ENCODE results near the gene SFXN1. TPM values are rescaled to one million over a fixed set of nuclear protein-coding genes. Genes with fewer than 3 reads are reported as not detected.
A peak's percentile ranks its signal among the peaks of the same experiment; 100 is the strongest.

SFXN1 gene
- total RNA-seq, 1 donor from 2014 or later = 49.9 TPM

DNA sequence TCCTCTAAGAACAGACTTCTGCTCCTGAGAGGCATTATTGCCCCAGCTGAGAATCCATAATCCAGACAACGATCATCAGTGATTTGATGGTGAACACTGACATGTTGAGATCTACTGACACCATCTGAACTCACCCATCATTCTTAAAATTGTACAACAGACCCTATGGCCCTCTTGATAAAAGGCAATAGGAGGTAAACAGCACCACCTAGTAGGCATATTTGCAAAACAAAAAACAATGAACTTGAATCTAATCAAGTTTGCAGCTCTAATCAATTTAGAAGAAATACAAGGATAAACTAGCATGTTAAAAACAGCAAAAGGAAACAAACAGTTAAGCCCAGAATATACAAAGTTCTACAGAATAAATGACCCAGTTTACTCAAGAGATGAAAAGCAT is 89.6 kb downstream of the SFXN1 start:
- TF ChIP-seq, protein P1, sequence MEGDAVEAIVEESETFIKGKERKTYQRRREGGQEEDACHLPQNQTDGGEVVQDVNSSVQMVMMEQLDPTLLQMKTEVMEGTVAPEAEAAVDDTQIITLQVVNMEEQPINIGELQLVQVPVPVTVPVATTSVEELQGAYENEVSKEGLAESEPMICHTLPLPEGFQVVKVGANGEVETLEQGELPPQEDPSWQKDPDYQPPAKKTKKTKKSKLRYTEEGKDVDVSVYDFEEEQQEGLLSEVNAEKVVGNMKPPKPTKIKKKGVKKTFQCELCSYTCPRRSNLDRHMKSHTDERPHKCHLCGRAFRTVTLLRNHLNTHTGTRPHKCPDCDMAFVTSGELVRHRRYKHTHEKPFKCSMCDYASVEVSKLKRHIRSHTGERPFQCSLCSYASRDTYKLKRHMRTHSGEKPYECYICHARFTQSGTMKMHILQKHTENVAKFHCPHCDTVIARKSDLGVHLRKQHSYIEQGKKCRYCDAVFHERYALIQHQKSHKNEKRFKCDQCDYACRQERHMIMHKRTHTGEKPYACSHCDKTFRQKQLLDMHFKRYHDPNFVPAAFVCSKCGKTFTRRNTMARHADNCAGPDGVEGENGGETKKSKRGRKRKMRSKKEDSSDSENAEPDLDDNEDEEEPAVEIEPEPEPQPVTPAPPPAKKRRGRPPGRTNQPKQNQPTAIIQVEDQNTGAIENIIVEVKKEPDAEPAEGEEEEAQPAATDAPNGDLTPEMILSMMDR (conservative IDR thresholded peaks at IDR 0.05; ENCODE audit: low read depth, low read length) = peak; percentile 15
- H3K4me3 ChIP-seq (ENCODE audit: low read depth, low read length) = no peak overlapping the region
- DNase-seq (ENCODE audit: low read depth) = no peak

DNA sequence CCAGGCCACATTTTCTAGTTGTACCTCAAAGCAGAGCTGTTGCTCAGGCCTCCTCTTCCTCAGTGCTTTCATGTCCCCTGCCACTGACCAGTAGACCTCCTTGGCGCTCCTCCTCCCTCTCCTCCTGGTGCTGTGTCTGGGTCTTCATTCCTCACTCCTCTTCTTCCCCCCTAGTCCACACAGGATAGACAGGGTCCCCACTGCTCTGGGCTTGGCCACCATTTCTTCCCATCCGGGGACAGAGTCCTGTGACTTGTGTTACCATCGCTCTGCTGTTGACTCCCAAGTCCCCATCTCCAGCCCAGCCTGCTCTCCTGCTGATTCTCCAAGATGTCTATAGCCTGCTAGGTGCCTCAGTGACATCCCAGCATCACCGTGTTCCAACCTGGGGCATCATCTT is 91.3 kb downstream of the SFXN1 start:
- no peak for DNase-seq (ENCODE audit: low read depth)
- H3K4me3 ChIP-seq (ENCODE audit: low read depth, low read length) = no peak overlapping the region
- TF ChIP-seq, protein P1 (conservative IDR thresholded peaks at IDR 0.05; ENCODE audit: low read depth, low read length) = no peak

DNA sequence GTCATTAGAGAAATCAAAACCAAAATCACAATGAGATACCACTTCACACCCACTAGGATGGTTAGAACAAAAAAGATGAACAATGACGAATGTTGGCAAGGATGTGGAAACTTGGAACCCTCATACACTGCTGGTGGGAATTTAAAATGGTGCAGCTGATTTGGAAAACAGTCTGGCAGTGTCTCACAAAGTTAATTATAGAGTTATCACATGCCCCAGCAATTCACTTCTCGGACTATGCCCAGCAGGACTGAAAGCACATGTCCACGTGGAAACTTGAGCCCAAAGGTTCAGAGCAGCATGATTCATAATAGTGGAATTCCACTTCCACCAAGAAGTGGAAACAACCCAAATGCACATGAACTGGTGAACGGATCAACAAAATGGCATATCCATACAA is 94.5 kb downstream of the SFXN1 start:
- H3K4me3 ChIP-seq (ENCODE audit: low read depth, low read length) = no peak overlapping the region
- TF ChIP-seq, protein P1 (conservative IDR thresholded peaks at IDR 0.05; ENCODE audit: low read depth, low read length) = no peak
- DNase-seq (ENCODE audit: low read depth) = peak; percentile 50

DNA sequence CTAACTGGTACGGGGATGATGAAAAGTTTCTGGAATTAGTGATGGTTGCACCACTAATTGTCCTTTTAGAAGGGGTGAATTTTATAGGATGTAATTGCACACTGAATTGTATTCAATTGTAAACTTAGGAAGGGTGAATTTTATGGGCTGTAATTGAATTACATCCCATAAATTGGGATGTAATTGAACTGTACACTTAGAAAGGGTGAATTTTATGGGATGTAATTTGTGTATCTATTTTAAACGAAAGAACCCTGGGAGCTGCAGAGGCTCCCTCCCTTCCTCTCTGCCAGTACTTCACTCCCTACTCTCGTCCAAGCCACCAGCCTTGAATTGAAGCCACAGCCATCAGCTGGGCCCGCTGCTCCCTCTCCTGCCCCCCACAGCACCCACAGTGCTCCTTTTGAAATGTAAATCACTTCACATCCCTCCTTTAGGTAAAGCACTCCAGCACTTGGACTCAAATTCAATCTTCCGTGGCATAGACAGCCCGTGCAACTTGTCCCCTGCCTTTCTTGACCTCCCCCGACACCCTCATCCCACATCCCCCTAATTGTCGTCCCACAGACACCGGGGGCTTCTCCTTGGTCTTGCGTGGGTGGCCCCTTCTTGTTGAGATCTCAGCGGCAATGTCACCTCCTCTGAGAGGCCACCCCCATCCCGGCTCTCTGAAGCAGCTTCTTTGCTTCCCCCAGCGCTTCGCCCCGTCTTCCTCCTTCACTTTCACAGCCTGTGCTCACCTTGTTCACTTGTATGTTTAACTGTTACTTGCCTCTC is 95.3 kb downstream of the SFXN1 start:
- no peak overlapping the region for H3K4me3 ChIP-seq (ENCODE audit: low read depth, low read length)
- TF ChIP-seq, protein P1 (conservative IDR thresholded peaks at IDR 0.05; ENCODE audit: low read depth, low read length) = no peak
- DNase-seq (ENCODE audit: low read depth) = no peak

DNA sequence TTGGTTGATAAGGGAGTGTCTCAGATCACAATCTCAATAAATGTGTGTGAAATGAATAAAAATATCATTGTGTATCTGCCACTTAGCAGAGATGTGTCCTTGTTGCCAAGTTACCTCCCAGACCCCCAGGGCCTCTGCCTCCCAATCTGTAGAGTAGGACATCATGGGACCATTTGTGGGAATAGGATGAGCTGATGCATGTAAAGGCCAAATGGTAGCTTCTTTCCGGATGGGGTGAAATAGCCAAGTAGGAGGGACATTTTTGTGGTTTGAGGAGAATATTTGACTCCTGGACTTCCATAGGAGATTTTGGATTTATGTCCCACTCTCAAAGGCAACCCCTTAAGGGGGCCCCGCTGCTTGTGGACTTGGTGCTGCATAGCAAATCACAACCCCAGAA is 96.9 kb downstream of the SFXN1 start:
- TF ChIP-seq, protein P1 (conservative IDR thresholded peaks at IDR 0.05; ENCODE audit: low read depth, low read length) = no peak
- no peak for DNase-seq (ENCODE audit: low read depth)
- H3K4me3 ChIP-seq (ENCODE audit: low read depth, low read length) = no peak overlapping the region

DNA sequence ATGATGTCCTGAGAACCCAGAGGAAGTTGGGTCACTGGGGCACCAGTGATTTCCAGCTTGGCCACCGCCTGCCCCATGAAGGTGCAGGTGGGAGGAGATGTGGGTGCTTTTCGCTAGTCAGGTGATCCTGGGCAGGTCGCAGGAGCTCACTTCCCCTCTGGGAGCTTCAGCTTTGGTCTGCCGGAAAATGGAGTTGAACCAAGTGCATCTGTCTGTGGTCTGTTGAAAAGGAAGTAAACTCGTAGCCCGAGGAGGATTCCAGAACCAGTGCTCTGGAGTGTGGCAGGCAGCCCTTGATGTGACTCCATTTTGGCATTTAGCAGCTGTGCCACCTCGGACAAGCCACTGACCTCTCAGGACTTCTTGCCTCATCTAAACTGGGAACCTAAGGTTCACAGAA is 97.7 kb downstream of the SFXN1 start:
- no peak overlapping the region for H3K4me3 ChIP-seq (ENCODE audit: low read depth, low read length)
- no peak for DNase-seq (ENCODE audit: low read depth)
- TF ChIP-seq, protein P1 (conservative IDR thresholded peaks at IDR 0.05; ENCODE audit: low read depth, low read length) = no peak

DNA sequence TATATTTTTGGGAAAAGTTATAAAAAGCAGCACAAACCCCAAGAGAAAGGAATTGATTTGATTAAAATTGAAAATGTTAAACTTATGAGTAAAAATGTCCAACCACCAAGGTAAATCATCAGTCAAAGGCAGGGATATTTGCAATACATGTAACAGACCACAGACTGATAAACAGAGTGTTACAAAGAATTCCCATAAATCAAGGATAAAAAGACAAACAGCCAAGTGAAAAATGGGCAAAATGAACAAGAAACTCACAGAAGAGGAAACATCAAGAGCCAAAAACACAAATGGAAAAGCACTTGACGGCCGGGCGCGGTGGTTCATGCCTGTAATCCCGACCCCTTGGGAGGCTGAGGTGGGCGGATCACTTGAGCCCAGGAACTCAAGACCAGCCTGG is 98.2 kb downstream of the SFXN1 start:
- no peak overlapping the region for H3K4me3 ChIP-seq (ENCODE audit: low read depth, low read length)
- no peak for DNase-seq (ENCODE audit: low read depth)
- TF ChIP-seq, protein P1 (conservative IDR thresholded peaks at IDR 0.05; ENCODE audit: low read depth, low read length) = no peak
